Measurements from ENCODE around the gene MYORG.

MYORG gene

DNA sequence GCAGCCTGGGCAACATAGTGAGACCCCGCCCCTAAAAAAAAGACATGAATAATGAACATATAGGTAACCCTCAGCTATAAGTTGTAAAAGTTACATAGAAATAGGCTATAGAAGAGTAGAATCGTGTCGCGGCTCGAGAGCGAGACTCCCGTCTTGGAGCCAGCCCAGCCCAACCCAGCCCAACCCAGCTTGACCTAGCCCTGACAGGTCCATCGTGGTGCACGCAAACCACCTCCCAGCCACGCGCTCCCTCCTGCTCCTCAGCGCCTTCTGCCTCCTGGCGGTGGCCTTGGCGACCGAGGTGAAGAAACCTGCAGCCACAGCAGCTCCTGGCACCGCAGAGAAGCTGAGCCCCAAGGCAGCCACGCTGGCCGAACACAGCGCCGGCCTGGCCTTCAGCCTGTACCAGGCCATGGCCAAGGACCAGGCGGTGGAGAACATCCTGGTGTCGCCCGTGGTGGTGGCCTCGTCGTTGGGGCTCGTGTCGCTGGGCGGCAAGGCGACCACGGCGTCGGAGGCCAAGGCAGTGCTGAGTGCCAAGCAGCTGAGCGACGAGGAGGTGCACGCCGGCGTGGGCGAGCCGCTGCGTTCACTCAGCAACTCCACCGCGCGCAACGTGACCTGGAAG, 58.4 kb downstream of the MYORG start:
- Histone ChIP-seq H3K27me3 (ENCODE audit: low read depth, low read length) (no peaks in the 10 kb centered on the region), H3K27ac (ENCODE audit: low read length) (no peak overlapping the region), H3K4me1 (ENCODE audit: low read length) (no peaks in the 10 kb centered on the region), H3K4me3 (ENCODE audit: low read length) (no peak overlapping the region), H3K36me3 (replicated peaks; ENCODE audit: low read depth, low read length) (peaks cover 2% of the 10 kb centered on the region), H3K79me2 (ENCODE audit: low read length) (peaks cover 16% of the 10 kb centered on the region), H3K4me2 (ENCODE audit: low read length) (no peak overlapping the region), H2AFZ (ENCODE audit: low read depth, low read length) (no peak overlapping the region), H4K20me1 (ENCODE audit: insufficient read depth, low read length) (no peaks in the 10 kb centered on the region), H3K9me3 (ENCODE audit: insufficient read depth, low read length) (no peaks in the 10 kb centered on the region), H3K9ac (ENCODE audit: low read length) (no peak overlapping the region)
- TF ChIP-seq EZH2phosphoT487 (IDR thresholded peaks at IDR 0.05; ENCODE audit: low read depth): no peak
- TF ChIP-seq, protein P1, sequence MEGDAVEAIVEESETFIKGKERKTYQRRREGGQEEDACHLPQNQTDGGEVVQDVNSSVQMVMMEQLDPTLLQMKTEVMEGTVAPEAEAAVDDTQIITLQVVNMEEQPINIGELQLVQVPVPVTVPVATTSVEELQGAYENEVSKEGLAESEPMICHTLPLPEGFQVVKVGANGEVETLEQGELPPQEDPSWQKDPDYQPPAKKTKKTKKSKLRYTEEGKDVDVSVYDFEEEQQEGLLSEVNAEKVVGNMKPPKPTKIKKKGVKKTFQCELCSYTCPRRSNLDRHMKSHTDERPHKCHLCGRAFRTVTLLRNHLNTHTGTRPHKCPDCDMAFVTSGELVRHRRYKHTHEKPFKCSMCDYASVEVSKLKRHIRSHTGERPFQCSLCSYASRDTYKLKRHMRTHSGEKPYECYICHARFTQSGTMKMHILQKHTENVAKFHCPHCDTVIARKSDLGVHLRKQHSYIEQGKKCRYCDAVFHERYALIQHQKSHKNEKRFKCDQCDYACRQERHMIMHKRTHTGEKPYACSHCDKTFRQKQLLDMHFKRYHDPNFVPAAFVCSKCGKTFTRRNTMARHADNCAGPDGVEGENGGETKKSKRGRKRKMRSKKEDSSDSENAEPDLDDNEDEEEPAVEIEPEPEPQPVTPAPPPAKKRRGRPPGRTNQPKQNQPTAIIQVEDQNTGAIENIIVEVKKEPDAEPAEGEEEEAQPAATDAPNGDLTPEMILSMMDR (IDR thresholded peaks at IDR 0.05; ENCODE audit: low read depth, low read length): no peak

DNA sequence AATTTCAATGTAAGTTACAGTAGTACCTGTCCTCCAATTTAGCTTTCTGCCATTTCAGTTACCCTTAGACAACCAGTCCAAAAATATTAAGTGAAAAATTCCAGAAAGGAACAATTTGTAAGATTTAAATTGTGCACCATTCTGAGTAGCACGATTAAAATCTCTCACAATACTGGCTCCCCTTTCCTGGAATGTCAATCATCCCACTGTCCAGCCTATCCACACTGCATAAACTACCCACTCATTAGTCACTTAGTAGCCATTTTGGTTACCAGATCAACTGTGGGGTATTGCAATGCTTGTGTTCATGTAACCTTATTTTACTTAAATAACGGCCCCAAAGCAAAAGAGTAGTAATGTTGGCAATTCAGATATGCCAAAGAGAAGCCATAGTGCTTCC, 59.3 kb downstream of the MYORG start:
- no peak overlapping the region for H2AFZ ChIP-seq (ENCODE audit: low read depth, low read length)
- TF ChIP-seq EZH2phosphoT487 (IDR thresholded peaks at IDR 0.05; ENCODE audit: low read depth): no peak
- TF ChIP-seq, protein P1 (IDR thresholded peaks at IDR 0.05; ENCODE audit: low read depth, low read length): no peak
- H3K79me2 ChIP-seq (ENCODE audit: low read length): peaks cover 10% of the 10 kb centered on the region
- H3K9me3 ChIP-seq (ENCODE audit: insufficient read depth, low read length): no peaks in the 10 kb centered on the region
- H3K4me2 ChIP-seq (ENCODE audit: low read length): no peak overlapping the region
- peaks cover 2% of the 10 kb centered on the region for H3K36me3 ChIP-seq (replicated peaks; ENCODE audit: low read depth, low read length)
- no peak overlapping the region for H3K9ac ChIP-seq (ENCODE audit: low read length)
- no peaks in the 10 kb centered on the region for H3K27me3 ChIP-seq (ENCODE audit: low read depth, low read length)
- H3K4me1 ChIP-seq (ENCODE audit: low read length): no peaks in the 10 kb centered on the region
- 0 out of 2 replicates have a peak, but pooled peaks cover 4% of the 10 kb centered on the region for H4K20me1 ChIP-seq (ENCODE audit: insufficient read depth, low read length)
- no peak overlapping the region for H3K4me3 ChIP-seq (ENCODE audit: low read length)
- no peak overlapping the region for H3K27ac ChIP-seq (ENCODE audit: low read length)
